B cell (primary cell): ENCODE measurements around the gene VCX3B. TPM values are rescaled to one million over a fixed set of nuclear protein-coding genes. Genes with fewer than 3 reads are reported as not detected.
"Not testable (repeated sequence)": the region's sequence is repeated elsewhere in the genome, so short reads cannot be mapped to it uniquely, and the experiment has no call there.

ENCODE experiments used
- ATAC-seq: fragments of 200-7000 bp; cut with Tn5 transposase; one replicate; pipeline ENCODE4 v1.10.0; 2021; ENCODE audit warnings: low read depth, mild to moderate bottlenecking, moderate number of reproducible peaks, moderate library complexity
- CTCF ChIA-PET: fragments of 350-600 bp; sonication (Branson Sonifier 250); formaldehyde crosslinking; loops from one replicate; lab custom pipeline; 2021; ENCODE audit warnings: antibody characterized with exemption, inconsistent platforms; lab: Charles Lee
- POLR2A ChIA-PET: fragments of 350-600 bp; sonication (Branson Sonifier 250); formaldehyde crosslinking; loops from one replicate; lab custom pipeline; 2021; ENCODE audit warnings: antibody characterized with exemption; lab: Charles Lee
- DNase-seq: peaks from one replicate; pipeline ENCODE4 v3.0.0; 2013
- H2AFZ ChIP-seq: 2 replicates; pipeline ENCODE4 v1.6.1; 2012; ENCODE audit warnings: mild to moderate bottlenecking, low read depth, low read length; ENCODE audit not compliant: insufficient read depth, poor library complexity, severe bottlenecking
- H3K27ac ChIP-seq, 2 donors: 1 replicate in 1 of 2; 2 replicates in 1 of 2; pipeline ENCODE4 v1.5.1; 2012 to 2013; ENCODE audit warnings: low read length in 2 of 2, mild to moderate bottlenecking in 2 of 2, moderate library complexity in 1 of 2
- H3K27me3 ChIP-seq, 4 experiments: fragments of 200-600 bp in 1 of 4; sonication (generic) in 1 of 4; replicated peaks in 1 of 4; 1 replicate in 2 of 4; 2 replicates in 2 of 4; pipeline versions ENCODE4 v1.6.1 to v1.7.0; 2013 to 2016; ENCODE audit warnings: low read length in 3 of 4, mild to moderate bottlenecking in 2 of 4, mixed read lengths in 1 of 4, moderate library complexity in 1 of 4; ENCODE audit not compliant: insufficient read depth in 4 of 4, control insufficient read depth in 3 of 4; ENCODE audit errors: control extremely low read depth in 1 of 4
- H3K36me3 ChIP-seq, 2 experiments: replicated peaks in 1 of 2; 1 replicate in 1 of 2; 2 replicates in 1 of 2; pipeline versions ENCODE4 v1.6.1 to v1.7.1; 2013; ENCODE audit warnings: low read length in 1 of 2; ENCODE audit not compliant: insufficient read depth in 2 of 2, control insufficient read depth in 1 of 2; ENCODE audit errors: control extremely low read depth in 1 of 2, extremely low read depth in 1 of 2
- H3K4me1 ChIP-seq, 2 donors: fragments of 200-600 bp in 1 of 2; sonication (generic) in 1 of 2; 1 replicate in 1 of 2; 2 replicates in 1 of 2; pipeline versions ENCODE4 v1.5.1 to v1.6.1; 2013 to 2017; ENCODE audit warnings: low read length in 2 of 2; ENCODE audit not compliant: control insufficient read depth in 2 of 2, insufficient read depth in 2 of 2
- H3K4me2 ChIP-seq: replicated peaks from 2 replicates; pipeline ENCODE3; 2012; ENCODE audit warnings: mild to moderate bottlenecking, low read depth, low read length; ENCODE audit not compliant: poor library complexity, severe bottlenecking
- H3K4me3 ChIP-seq, 5 experiments: fragments of 200-600 bp in 1 of 5; sonication (generic) in 1 of 5; 1 replicate in 3 of 5; 2 replicates in 2 of 5; pipeline versions ENCODE4 v1.5.1 to v1.7.0; 2011 to 2016; ENCODE audit warnings: low read length in 4 of 5, mild to moderate bottlenecking in 4 of 5, low read depth in 2 of 5, control low read depth in 1 of 5, moderate library complexity in 1 of 5; ENCODE audit not compliant: insufficient read depth in 1 of 5; ENCODE audit errors: control extremely low read depth in 1 of 5, extremely low read depth in 1 of 5
- H3K79me2 ChIP-seq: fragments of 200-600 bp; sonication (generic); one replicate; pipeline ENCODE4 v1.6.0; 2016; ENCODE audit warnings: low read length; ENCODE audit not compliant: control insufficient read depth, insufficient read depth
- H3K9ac ChIP-seq: fragments of 200-600 bp; sonication (generic); 2 replicates; pipeline ENCODE4 v1.6.1; 2017; ENCODE audit warnings: mild to moderate bottlenecking, low read length, moderate library complexity
- H3K9me3 ChIP-seq, 3 donors: one replicate each; pipeline versions ENCODE4 v1.6.1 to v1.7.1; 2013; ENCODE audit warnings: low read length in 2 of 3; ENCODE audit not compliant: control insufficient read depth in 2 of 3, insufficient read depth in 1 of 3; ENCODE audit errors: control extremely low read depth in 1 of 3
- H4K20me1 ChIP-seq: 2 replicates; pipeline ENCODE4 v1.6.0; 2012; ENCODE audit warnings: mild to moderate bottlenecking, low read length; ENCODE audit not compliant: insufficient read depth, control insufficient read depth, poor library complexity, severe bottlenecking
- H3K27ac Mint-ChIP-seq: one replicate; pipeline ENCODE4 v1.8.0; 2021; ENCODE audit warnings: mixed read lengths
- H3K27me3 Mint-ChIP-seq: one replicate; pipeline ENCODE4 v1.8.0; 2021; ENCODE audit warnings: mixed read lengths
- H3K4me1 Mint-ChIP-seq: one replicate; pipeline ENCODE4 v1.8.0; 2021; ENCODE audit warnings: mixed read lengths
- H3K4me3 Mint-ChIP-seq: one replicate; pipeline ENCODE4 v1.8.0; 2021; ENCODE audit warnings: mixed read lengths
- H3K9me3 Mint-ChIP-seq: one replicate; pipeline ENCODE4 v1.8.0; 2022; ENCODE audit warnings: mixed read lengths; ENCODE audit not compliant: insufficient read depth
- EZH2 ChIP-seq: IDR thresholded peaks from 2 replicates; pipeline ENCODE4 v1.6.1; 2012; ENCODE audit warnings: borderline replicate concordance, low read depth, mild to moderate bottlenecking, moderate library complexity, low read length; ENCODE audit not compliant: insufficient read depth, poor library complexity, severe bottlenecking
- WGBS: methylation state at CpG from one replicate; pipeline ENCODE4 v1.1.5; 2013; ENCODE audit warnings: missing lambda C conversion rate; ENCODE audit not compliant: insufficient coverage; 5-methylcytosine and 5-hydroxymethylcytosine counted together
- intact Hi-C: fragments of 100-400 bp; cut with micrococcal nuclease; formaldehyde crosslinking; loops from one replicate; pipeline ENCODE4 v1.10.0; 2022
- polyA plus RNA-seq: library from polyadenylated mRNA; depleted of rRNA; stranded (reverse); fragments of >200 nt; gene quantifications from 2 replicates; pipeline ENCODE4 v1.2.3, GENCODE V29; 2012
- total RNA-seq, 2 donors: library from RNA; stranded (reverse); fragments of 120-200 nt in 1 of 2; gene quantifications; 1 replicate in 1 of 2; 2 replicates in 1 of 2; pipeline versions ENCODE4 v1.2.3 to v1.2.4, GENCODE V29; 2013 to 2022
- TF ChIP-seq, protein P1 (sequence below): fragments of 200-600 bp; IDR thresholded peaks from one replicate; pipeline ENCODE4 v1.8.0; 2022; ENCODE audit warnings: antibody characterized with exemption, mild to moderate bottlenecking

The VCX3B gene
- total and polyA plus RNA-seq, 2 donors (not counting 1 experiment from before 2014, with no cell fraction given): not detected

GRCh38 chrX:8462488-8462887, 2.1 kb upstream of the VCX3B start:
- Histone ChIP-seq H3K27me3 (no peaks in the 10 kb centered on the region), H3K79me2 (no peaks in the 10 kb centered on the region), H3K4me3 (no peak overlapping the region), H3K9ac (no peak overlapping the region), H3K4me2 (no peak overlapping the region), H3K9me3 (peaks cover 0 to 5% (median 0%) of the 10 kb centered on the region in 3 donors), H3K36me3 (no peaks in the 10 kb centered on the region), H3K27ac (no peak overlapping the region), H4K20me1 (no peaks in the 10 kb centered on the region), H2AFZ (no peak overlapping the region), H3K4me1 (no peaks in the 10 kb centered on the region)
- H3K27ac Mint-ChIP-seq: no peak overlapping the region
- H3K27me3 Mint-ChIP-seq: no peaks in the 10 kb centered on the region
- ChIA-PET CTCF (no interaction called here), POLR2A (no interaction called here)
- intact Hi-C loops: no loop called here
- ATAC-seq (no peak), DNase-seq (no peak)
- no peak overlapping the region for H3K4me3 Mint-ChIP-seq
- H3K4me1 Mint-ChIP-seq: no peaks in the 10 kb centered on the region
- no peaks in the 10 kb centered on the region for H3K9me3 Mint-ChIP-seq
- TF ChIP-seq, protein P1, sequence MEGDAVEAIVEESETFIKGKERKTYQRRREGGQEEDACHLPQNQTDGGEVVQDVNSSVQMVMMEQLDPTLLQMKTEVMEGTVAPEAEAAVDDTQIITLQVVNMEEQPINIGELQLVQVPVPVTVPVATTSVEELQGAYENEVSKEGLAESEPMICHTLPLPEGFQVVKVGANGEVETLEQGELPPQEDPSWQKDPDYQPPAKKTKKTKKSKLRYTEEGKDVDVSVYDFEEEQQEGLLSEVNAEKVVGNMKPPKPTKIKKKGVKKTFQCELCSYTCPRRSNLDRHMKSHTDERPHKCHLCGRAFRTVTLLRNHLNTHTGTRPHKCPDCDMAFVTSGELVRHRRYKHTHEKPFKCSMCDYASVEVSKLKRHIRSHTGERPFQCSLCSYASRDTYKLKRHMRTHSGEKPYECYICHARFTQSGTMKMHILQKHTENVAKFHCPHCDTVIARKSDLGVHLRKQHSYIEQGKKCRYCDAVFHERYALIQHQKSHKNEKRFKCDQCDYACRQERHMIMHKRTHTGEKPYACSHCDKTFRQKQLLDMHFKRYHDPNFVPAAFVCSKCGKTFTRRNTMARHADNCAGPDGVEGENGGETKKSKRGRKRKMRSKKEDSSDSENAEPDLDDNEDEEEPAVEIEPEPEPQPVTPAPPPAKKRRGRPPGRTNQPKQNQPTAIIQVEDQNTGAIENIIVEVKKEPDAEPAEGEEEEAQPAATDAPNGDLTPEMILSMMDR: no peak
- TF ChIP-seq EZH2: no peak

- no peaks in the 10 kb centered on the region for H3K4me1 ChIP-seq
- Mint-ChIP-seq H3K4me3 (no peak overlapping the region), H3K4me1 (no peaks in the 10 kb centered on the region), H3K27me3 (no peaks in the 10 kb centered on the region), H3K27ac (no peak overlapping the region), H3K9me3 (no peaks in the 10 kb centered on the region)
- no peak for TF ChIP-seq EZH2
- TF ChIP-seq, protein P1: no peak
- ATAC-seq: no peak
- no peaks in the 10 kb centered on the region for H3K36me3 ChIP-seq
- no peak overlapping the region for H3K9ac ChIP-seq
- H3K4me2 ChIP-seq: no peak overlapping the region
- no peak overlapping the region for H2AFZ ChIP-seq
- no peaks in the 10 kb centered on the region for H3K79me2 ChIP-seq
- 95% methylated on average over 4 of the region's 8 CpGs for WGBS
- no peaks in the 10 kb centered on the region for H4K20me1 ChIP-seq
- no peak for DNase-seq
- no peak overlapping the region for H3K27ac ChIP-seq
- H3K4me3 ChIP-seq: no peak overlapping the region
- no peaks in the 10 kb centered on the region for H3K9me3 ChIP-seq
- no peaks in the 10 kb centered on the region for H3K27me3 ChIP-seq
- POLR2A ChIA-PET: no interaction called here
- CTCF ChIA-PET: no interaction called here
- intact Hi-C loops: no loop called here
Observed at GRCh38 chrX:8484360-8484949, 19.8 kb downstream of the VCX3B start.

DNA sequence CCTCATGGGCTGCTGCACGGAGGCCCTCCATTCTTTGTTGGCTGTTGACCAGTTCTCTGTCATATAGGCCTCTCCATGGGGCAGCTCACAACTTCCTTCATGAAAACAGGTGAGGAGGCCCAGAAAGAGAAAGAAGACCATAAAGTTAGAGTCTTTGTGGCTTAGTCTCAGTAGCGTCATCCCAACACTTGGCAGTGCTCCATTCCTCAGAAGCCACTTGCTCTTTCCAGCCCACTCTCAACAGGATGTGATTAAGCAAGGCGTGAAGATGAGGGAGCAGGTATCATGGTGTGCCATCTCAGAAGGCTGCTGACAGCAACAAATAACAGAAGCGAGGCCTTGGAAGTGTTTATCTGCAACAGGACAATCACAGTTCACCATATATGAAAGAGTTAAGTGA, 30.4 kb downstream of the VCX3B start:
- H3K9me3 Mint-ChIP-seq, H3K27me3 Mint-ChIP-seq, H3K4me1 Mint-ChIP-seq, H3K36me3 ChIP-seq, H2AFZ ChIP-seq, ATAC-seq, H3K4me3 ChIP-seq, H3K4me2 ChIP-seq, H3K27ac ChIP-seq, H3K27ac Mint-ChIP-seq, H3K4me3 Mint-ChIP-seq, H4K20me1 ChIP-seq, CTCF ChIA-PET, POLR2A ChIA-PET, H3K9ac ChIP-seq, H3K79me2 ChIP-seq, H3K27me3 ChIP-seq, H3K4me1 ChIP-seq, H3K9me3 ChIP-seq, DNase-seq, intact Hi-C loops: not testable (repeated sequence)
- no CpG with 5 or more reads among the region's 4 CpGs for WGBS
